K562 (cell line): ENCODE data around the gene MOCS3. TPM values are rescaled to one million over a fixed set of nuclear protein-coding genes. Genes with fewer than 3 reads are reported as not detected.
A peak's percentile ranks its signal among the peaks of the same experiment; 100 is the strongest.

Source experiments
- ARID4B ChIP-seq: sonication (generic); formaldehyde crosslinking; IDR thresholded peaks from 2 replicates; pipeline ENCODE4 v1.8.0; 2022; ENCODE audit warnings: mild to moderate bottlenecking, missing genetic modification reagents
- ATF7 ChIP-seq: fragments of 450-650 bp; IDR thresholded peaks from 2 replicates; pipeline ENCODE4 v1.7.1; 2014; ENCODE audit warnings: mild to moderate bottlenecking, moderate library complexity
- MBD2 ChIP-seq: sonication (generic); IDR thresholded peaks from 2 replicates; pipeline ENCODE4 v1.6.1; 2016; ENCODE audit warnings: low read depth, borderline replicate concordance
- MXI1 ChIP-seq: IDR thresholded peaks from 2 replicates; pipeline ENCODE4 v1.6.1; 2011; ENCODE audit warnings: low read depth, mild to moderate bottlenecking, improper control_type of control experiment, low read length
- NRF1 ChIP-seq, 2 experiments: fragments of 450-650 bp; IDR thresholded peaks in 1 of 2; conservative IDR thresholded peaks in 1 of 2; 2 replicates each; pipeline ENCODE4 v1.6.1; 2014; ENCODE audit warnings: mild to moderate bottlenecking in 2 of 2
- PHTF2 ChIP-seq: fragments of 250-450 bp; sonication (Bioruptor Pico); IDR thresholded peaks from 2 replicates; pipeline ENCODE4 v1.5.0; 2021; ENCODE audit warnings: mild to moderate bottlenecking
- POLR2G ChIP-seq: fragments of 200-400 bp; formaldehyde crosslinking; IDR thresholded peaks from 2 replicates; pipeline ENCODE4 v1.6.1; 2017; ENCODE audit warnings: low read depth, mild to moderate bottlenecking, antibody characterized with exemption, low read length, moderate library complexity
- RFX1 ChIP-seq: fragments of 450-650 bp; IDR thresholded peaks from 2 replicates; pipeline ENCODE4 v1.6.1; 2016; ENCODE audit warnings: mild to moderate bottlenecking, moderate library complexity
- RHOXF2B ChIP-seq: fragments of 250-450 bp; sonication (Bioruptor Pico); conservative IDR thresholded peaks from 2 replicates; pipeline ENCODE4 v1.5.1; 2021
- RREB1 ChIP-seq: fragments of 250-450 bp; sonication (Bioruptor Pico); IDR thresholded peaks from 2 replicates; pipeline ENCODE4 v1.4.0; 2020
- STAT6 ChIP-seq: sonication (generic); formaldehyde crosslinking; IDR thresholded peaks from 2 replicates; pipeline ENCODE4 v1.8.1; 2023; ENCODE audit warnings: mild to moderate bottlenecking, missing genetic modification reagents
- ZC3H4 ChIP-seq: sonication (generic); formaldehyde crosslinking; IDR thresholded peaks from 2 replicates; pipeline ENCODE4 v1.9.0; 2021; ENCODE audit warnings: missing genetic modification reagents, borderline replicate concordance
- ZNF143 ChIP-seq: sonication (generic); formaldehyde crosslinking; IDR thresholded peaks from 2 replicates; pipeline ENCODE4 v1.9.0; 2022; ENCODE audit warnings: mild to moderate bottlenecking, missing genetic modification reagents
- ZZZ3 ChIP-seq: fragments of 450-650 bp; IDR thresholded peaks from 2 replicates; pipeline ENCODE4 v1.6.1; 2016; ENCODE audit warnings: antibody characterized with exemption, mild to moderate bottlenecking, moderate library complexity
- polyA plus RNA-seq, 8 experiments: library from polyadenylated mRNA; depleted of rRNA in 4 of 8; stranded (reverse) in 5 of 8; unstranded in 3 of 8; fragments of >200 nt; fragmentation: Nextera tagmentation in 2 of 8; fragmentation: Illumina TruSeq in 1 of 8; extraction: Ambion mirVana in 2 of 8; extraction: Trizol in 1 of 8; gene quantifications; 2 replicates each; pipeline versions ENCODE4 v1.2.1 to v1.2.3, GENCODE V29; 2011 to 2014; ENCODE audit warnings: inconsistent platforms in 1 of 8, missing spikeins in 1 of 8
- total RNA-seq, 7 experiments: library from RNA; depleted of rRNA in 6 of 7; stranded (reverse); fragments of >200 nt in 6 of 7; fragmentation: Illumina TruSeq in 2 of 7; extraction: Trizol in 2 of 7; gene quantifications; 2 replicates each; pipeline versions ENCODE4 v1.2.1 to v1.2.3, GENCODE V29; 2011 to 2021; ENCODE audit warnings: low replicate concordance in 1 of 7

The MOCS3 gene
- total and polyA plus RNA-seq, 9 of the 15 experiments (the other 6 are each of a cell fraction or from before 2014, with no cell fraction given), result 0.70 to 6.2 (median 2.9) TPM

- TF ChIP-seq ARID4B (CRISPR knock-in tag) (peak; percentile 86), MXI1 (peak; percentile 98), ATF7 (peak; percentile 100), RHOXF2B (CRISPR knock-in tag) (no peak), STAT6 (CRISPR knock-in tag) (no peak), ZNF143 (CRISPR knock-in tag) (0 out of 2 replicates have a peak, but pooled peaks have one; percentile 47), POLR2G (peak; percentile 36; the same call in 1 of the 2 replicates), ZC3H4 (peak; percentile 69; the same call in 1 of the 2 replicates), PHTF2 (CRISPR knock-in tag) (no peak), NRF1 (conservative IDR thresholded peaks at IDR 0.05 in 1 of 2, IDR thresholded peaks at IDR 0.05 in 1 of 2) (0 out of 4 replicates have a peak, but pooled peaks of 1 of the 2 experiments have one; percentile 26), RREB1 (CRISPR knock-in tag) (0 out of 2 replicates have a peak, but pooled peaks have one; percentile 35), MBD2 (peak; percentile 94), RFX1 (peak; percentile 99), ZZZ3 (0 out of 2 replicates have a peak, but pooled peaks have one; percentile 43)
Measured at GRCh38 chr20:50958615-50959542, at the start of gene MOCS3 (continued).
